OCI-LY3 (cell line): ENCODE results near the gene DACH2.

ENCODE experiments used
- H2AFZ ChIP-seq: fragments of 200-600, 300-600 bp; shearing (Covaris generic); 2 replicates; pipeline ENCODE4 v1.6.0; 2014; ENCODE audit warnings: antibody characterized with exemption, low read depth, low read length
- H3K27ac ChIP-seq: fragments of 200-600, 300-600 bp; sonication (generic); 2 replicates; pipeline ENCODE4 v1.5.1; 2014; ENCODE audit warnings: mild to moderate bottlenecking, low read length, moderate library complexity, mixed read lengths
- H3K27me3 ChIP-seq: fragments of 200-600, 300-600 bp; sonication (generic); 2 replicates; pipeline ENCODE4 v1.6.1; 2014; ENCODE audit warnings: low read depth, low read length, mixed read lengths
- H3K36me3 ChIP-seq: fragments of 200-600, 300-600 bp; sonication (generic); replicated peaks from 2 replicates; pipeline ENCODE3; 2014; ENCODE audit warnings: low read depth, low read length, mixed read lengths
- H3K4me1 ChIP-seq: fragments of 300-600, 200-600 bp; sonication (generic); 2 replicates; pipeline ENCODE4 v1.6.1; 2014; ENCODE audit warnings: low read length, mixed read lengths
- H3K4me2 ChIP-seq: fragments of 200-600, 300-600 bp; sonication (generic); 2 replicates; pipeline ENCODE4 v1.6.1; 2014; ENCODE audit warnings: low read length, mixed read lengths
- H3K4me3 ChIP-seq: fragments of 300-600, 200-600 bp; sonication (generic); 2 replicates; pipeline ENCODE4 v1.5.1; 2014; ENCODE audit warnings: antibody characterized with exemption, mild to moderate bottlenecking, low read length, moderate library complexity
- H3K79me2 ChIP-seq: fragments of 300-600, 200-600 bp; shearing (Covaris generic); 2 replicates; pipeline ENCODE4 v1.6.1; 2014; ENCODE audit warnings: mild to moderate bottlenecking, low read length, mixed read lengths
- H3K9ac ChIP-seq: fragments of 300-600, 200-600 bp; shearing (Covaris generic); 2 replicates; pipeline ENCODE4 v1.6.0; 2014; ENCODE audit warnings: mild to moderate bottlenecking, low read length, moderate library complexity
- H3K9me3 ChIP-seq: fragments of 200-600, 300-600 bp; shearing (Covaris generic); 2 replicates; pipeline ENCODE4 v1.6.1; 2014; ENCODE audit warnings: low read length, mixed read lengths; ENCODE audit not compliant: insufficient read depth
- H4K20me1 ChIP-seq: fragments of 200-600, 300-600 bp; sonication (generic); 2 replicates; pipeline ENCODE4 v1.6.1; 2016; ENCODE audit warnings: low read length, mixed read lengths; ENCODE audit not compliant: insufficient read depth
- CTCF ChIP-seq: fragments of 200-600, 300-600 bp; sonication (generic); IDR thresholded peaks from 2 replicates; pipeline ENCODE4 v1.5.1; 2014; ENCODE audit warnings: antibody characterized with exemption, low read length, low read depth
- EZH2phosphoT487 ChIP-seq: fragments of 200-600 bp; shearing (Covaris generic); IDR thresholded peaks from 2 replicates; pipeline ENCODE4 v1.6.1; 2018; ENCODE audit warnings: antibody characterized with exemption, mixed run types, low read depth

DACH2 gene

GRCh38 chrX:86148024-86148511, at the start of gene DACH2:
TSS of gene DACH2 (plus strand) at chrX:86148451.
- Histone ChIP-seq H3K36me3 (no peaks in the 10 kb centered on the region), H3K27me3 (no peaks in the 10 kb centered on the region), H3K4me2 (no peak within 1 kb of the TSS), H3K79me2 (no peaks in the 10 kb centered on the region), H3K9ac (no peak within 1 kb of the TSS), H3K4me1 (no peaks in the 10 kb centered on the region), H3K9me3 (no peaks in the 10 kb centered on the region), H2AFZ (no peak within 1 kb of the TSS), H3K4me3 (no peak within 1 kb of the TSS), H3K27ac (no peak within 1 kb of the TSS), H4K20me1 (no peaks in the 10 kb centered on the region)
- TF ChIP-seq CTCF (no peak), EZH2phosphoT487 (no peak)

DNA sequence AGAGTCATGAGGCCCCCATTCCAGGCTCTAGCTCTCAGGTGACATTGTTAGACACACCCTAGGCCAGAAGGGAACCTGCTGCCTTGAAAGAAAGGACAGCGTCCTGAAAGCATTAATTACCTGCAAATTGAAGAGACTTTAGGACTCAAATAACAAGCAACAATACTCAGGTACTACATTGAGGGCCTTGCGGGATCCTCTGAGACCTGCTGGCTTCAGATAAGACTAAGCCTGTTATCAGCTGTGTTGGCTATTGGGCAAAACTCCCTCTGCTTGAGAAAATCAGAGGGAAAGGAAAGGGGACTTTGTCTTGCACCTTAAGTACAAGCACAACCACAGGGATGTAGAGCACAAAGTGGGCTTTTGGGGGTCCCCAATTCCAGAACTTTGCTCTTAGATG, 45.9 kb upstream of the DACH2 start:
- Histone ChIP-seq H4K20me1 (no peaks in the 10 kb centered on the region), H3K4me1 (no peaks in the 10 kb centered on the region), H3K27me3 (no peaks in the 10 kb centered on the region), H3K9me3 (no peaks in the 10 kb centered on the region), H3K9ac (no peak overlapping the region), H3K27ac (no peak overlapping the region), H3K4me2 (no peak overlapping the region), H3K4me3 (no peak overlapping the region), H3K36me3 (no peaks in the 10 kb centered on the region), H2AFZ (no peak overlapping the region), H3K79me2 (no peaks in the 10 kb centered on the region)
- TF ChIP-seq CTCF (no peak), EZH2phosphoT487 (no peak)

GRCh38 chrX:86103061-86103460, 45.2 kb upstream of the DACH2 start:
- H3K36me3 ChIP-seq = no peaks in the 10 kb centered on the region
- H3K27me3 ChIP-seq = no peaks in the 10 kb centered on the region
- H3K9ac ChIP-seq = no peak overlapping the region
- TF ChIP-seq CTCF (no peak), EZH2phosphoT487 (no peak)
- H3K79me2 ChIP-seq = no peaks in the 10 kb centered on the region
- H4K20me1 ChIP-seq = no peaks in the 10 kb centered on the region
- no peak overlapping the region for H3K4me2 ChIP-seq
- H3K27ac ChIP-seq = no peak overlapping the region
- H3K9me3 ChIP-seq = no peaks in the 10 kb centered on the region
- H3K4me1 ChIP-seq = no peaks in the 10 kb centered on the region
- no peak overlapping the region for H2AFZ ChIP-seq
- no peak overlapping the region for H3K4me3 ChIP-seq

DNA sequence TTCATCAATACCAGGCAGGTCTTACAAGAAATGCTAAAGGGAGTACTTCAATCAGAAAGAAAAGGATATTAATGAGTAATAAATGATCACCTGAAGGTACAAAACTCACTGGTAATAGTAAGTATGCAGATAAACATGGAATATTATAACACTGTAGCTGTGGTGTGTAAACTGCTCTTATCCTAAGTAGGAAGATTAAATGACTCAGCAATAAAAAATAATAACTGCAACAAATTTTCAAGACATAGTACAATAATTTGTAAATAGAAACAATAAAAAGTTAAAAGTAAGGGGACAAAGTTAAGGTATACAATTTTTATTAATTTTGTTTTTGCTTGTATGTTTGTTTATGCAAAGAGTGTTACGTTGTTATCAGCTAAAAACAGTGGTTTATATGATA, 43.7 kb upstream of the DACH2 start:
- TF ChIP-seq CTCF = no peak
- TF ChIP-seq EZH2phosphoT487 = no peak
- Histone ChIP-seq H2AFZ (no peak overlapping the region), H3K27ac (no peak overlapping the region), H3K4me1 (no peaks in the 10 kb centered on the region), H3K4me2 (no peak overlapping the region), H3K4me3 (no peak overlapping the region), H3K79me2 (no peaks in the 10 kb centered on the region), H3K36me3 (no peaks in the 10 kb centered on the region), H3K9me3 (no peaks in the 10 kb centered on the region), H3K27me3 (no peaks in the 10 kb centered on the region), H4K20me1 (no peaks in the 10 kb centered on the region), H3K9ac (no peak overlapping the region)
